Fibroblast of peridontal ligament (primary cell): ENCODE results near the gene DDX19B.
"Not testable (repeated sequence)": the region's sequence is repeated elsewhere in the genome, so short reads cannot be mapped to it uniquely, and the experiment has no call there.

Source experiments
- DNase-seq: peaks from one replicate; pipeline ENCODE4 v3.0.0-alpha.2; 2010; ENCODE audit errors: extremely low read depth

DDX19B gene

DNA sequence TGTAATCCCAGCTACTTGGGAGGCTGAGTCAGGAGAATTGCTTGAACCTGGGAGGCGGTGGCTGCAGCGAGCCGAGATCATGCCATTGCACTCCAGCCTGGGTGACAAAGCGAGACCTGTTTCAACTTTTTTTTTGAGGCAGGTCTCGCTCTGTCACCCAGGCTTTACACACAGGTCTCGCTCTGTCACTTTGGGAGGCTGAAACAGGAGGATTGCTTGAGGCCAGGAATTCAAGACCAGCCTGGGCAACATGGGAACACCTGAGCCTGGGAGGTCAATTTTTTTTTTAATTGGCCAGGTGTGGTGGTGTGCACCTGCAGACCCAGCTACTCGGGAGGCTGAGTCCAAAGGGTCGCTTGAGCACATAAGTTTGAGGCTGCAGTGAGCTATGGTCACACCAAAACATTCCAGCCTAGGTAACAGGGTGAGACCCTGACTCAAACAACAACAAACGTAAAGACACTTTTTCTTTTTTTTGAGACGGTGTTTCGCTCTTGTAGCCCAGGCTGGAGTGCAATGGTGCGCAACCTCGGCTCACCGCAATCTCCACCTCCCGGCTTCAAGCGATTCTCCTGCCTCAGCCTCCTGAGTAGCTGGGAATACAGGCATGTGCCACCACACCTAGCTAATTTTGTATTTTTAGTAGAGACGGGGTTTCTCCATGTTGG is 11.5 kb upstream of the DDX19B start:
- DNase-seq: not testable (repeated sequence)

DNA sequence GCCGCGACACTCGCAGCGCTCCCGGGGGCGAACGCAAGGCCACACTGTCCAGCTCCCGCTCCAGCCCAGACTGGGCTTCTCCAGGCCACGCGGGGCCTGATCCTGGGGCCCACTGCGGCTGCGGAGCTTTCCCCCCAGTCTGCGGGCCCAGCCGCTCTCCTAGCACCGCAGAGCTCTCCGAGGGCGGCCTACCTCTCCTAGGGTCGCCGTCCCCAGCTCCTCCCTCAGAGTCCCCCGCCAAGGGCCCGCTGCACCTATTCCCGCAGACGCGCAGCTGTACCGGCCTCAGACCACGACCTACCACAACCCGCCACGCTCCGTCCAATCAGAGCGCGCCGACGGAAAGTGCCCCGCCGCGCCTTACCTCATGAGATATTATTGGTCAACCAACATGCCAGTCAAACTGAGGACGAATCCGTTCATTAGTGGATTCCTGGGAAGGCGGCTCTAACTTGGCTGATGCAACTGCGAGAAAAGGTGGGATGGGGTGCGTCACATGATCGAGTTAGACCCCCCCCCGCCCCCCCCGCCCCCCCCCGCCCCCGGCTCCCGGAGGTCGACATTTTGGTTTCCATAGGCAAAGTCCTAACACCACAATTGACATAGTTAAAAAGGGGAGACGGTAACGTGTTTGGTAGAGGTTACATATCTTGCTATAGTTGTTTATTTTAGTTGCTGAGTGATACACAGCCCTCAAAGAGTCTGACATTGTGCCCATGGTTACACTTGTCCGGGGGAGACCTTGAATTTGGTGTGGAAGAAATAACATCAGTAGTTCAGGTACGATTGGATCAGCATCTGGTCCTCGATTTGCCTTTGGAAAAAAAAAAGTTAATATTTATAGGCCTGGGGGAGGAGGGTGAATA is 9.5 kb upstream of the DDX19B start, which contains the start of gene AARS1:
TSS of gene AARS1 (minus strand) at position 278 of the 866 bp plus-strand sequence. CDS start 6,743 bp downstream, outside the sequence.
- peak; percentile 100 for DNase-seq

DNA sequence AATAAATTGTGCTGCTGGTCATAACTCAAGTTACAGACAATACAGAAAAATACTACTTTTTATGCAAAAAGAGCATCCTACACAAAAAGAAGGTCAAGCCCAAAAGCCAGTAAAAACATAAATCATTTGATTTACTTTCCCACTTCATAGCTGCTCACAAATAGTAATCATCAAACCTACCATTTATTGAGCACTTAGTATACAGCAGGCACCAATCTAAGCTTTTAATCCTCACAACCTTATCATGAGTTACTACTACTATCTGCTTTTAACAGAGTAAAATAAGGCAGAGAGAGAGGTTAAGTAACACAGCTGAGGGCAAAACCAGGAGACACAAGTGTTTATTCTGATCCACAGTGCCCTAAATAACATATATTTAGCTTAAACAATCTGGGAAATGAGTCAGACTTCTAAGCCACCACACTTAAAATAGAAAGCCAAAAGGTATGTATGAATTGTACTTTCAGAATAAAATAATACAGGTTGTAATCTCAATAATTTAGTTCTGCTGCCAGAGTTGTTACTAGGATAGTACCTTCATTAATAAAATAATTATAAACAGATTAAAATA is 8.0 kb upstream of the DDX19B start:
- peak; percentile 14 for DNase-seq

DNA sequence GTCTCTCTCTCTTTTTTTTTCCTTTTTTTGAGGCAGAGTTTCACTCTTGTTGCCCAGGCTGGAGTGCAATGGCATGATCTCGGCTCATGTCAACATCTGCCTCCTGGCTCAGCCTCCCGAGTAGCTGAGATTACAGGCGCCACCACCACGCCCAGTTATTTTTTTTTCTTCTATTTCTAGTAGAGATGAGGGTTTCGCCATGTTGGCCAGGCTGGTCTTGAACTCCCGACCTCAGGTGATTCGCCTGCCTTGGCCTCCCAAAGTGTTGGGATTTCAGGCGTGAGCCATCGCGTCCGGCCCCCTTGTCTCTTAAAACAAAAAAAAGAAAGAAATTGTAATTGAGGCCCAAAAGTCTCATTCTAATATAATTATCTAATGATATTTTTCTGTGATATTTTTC is 6.8 kb upstream of the DDX19B start:
- not testable (repeated sequence) for DNase-seq

DNA sequence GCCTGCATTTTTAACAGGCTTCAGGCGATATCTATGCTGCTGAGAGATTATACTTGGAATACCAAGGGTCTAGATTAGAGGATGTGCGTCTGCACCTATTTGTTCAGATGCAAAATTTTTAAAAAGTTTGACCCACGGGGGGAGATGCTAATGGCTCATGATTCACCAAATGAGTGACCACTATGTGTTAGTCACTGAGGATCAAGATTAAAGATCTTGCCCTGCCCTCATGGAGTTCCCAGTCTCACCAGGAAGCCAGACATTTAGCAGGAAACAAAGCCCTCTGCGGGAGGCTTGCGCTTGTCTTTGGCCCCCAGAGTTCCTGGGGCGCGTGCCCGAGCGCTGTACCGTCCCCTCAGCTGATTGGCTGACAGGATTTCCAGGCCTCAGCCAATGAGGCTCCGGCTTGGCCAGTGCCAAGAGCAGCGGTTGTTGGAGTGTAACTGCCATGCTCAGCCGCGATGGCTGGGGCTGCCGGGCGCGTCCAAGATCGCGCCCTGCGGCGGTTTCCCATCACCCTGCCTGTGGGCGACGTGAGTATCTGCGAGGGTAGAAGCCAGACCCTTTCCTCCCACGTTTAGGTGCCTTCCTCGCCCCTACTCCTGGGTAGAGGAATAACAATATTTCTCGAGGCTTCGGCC is 4.5 kb upstream of the DDX19B start:
- DNase-seq: no peak

DNA sequence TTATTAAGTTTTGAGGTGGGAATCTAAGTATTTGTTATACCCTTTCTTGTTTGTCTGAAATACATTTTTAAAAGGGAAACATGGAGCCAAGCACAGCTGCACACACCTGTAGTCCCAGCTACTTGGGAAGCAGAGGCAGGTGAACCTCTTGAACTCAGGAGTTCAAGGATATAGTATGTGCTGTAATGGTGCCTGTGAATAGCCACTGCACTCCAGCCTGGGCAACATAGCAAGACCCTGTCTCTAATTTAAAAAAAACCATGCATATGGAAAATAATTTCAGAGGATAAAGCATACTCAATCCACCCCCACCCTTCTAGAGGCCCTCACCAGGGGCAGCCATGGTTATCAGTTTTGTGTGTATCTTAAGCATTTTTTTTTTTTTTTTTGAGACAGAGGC is 3.4 kb upstream of the DDX19B start:
- DNase-seq: no peak

DNA sequence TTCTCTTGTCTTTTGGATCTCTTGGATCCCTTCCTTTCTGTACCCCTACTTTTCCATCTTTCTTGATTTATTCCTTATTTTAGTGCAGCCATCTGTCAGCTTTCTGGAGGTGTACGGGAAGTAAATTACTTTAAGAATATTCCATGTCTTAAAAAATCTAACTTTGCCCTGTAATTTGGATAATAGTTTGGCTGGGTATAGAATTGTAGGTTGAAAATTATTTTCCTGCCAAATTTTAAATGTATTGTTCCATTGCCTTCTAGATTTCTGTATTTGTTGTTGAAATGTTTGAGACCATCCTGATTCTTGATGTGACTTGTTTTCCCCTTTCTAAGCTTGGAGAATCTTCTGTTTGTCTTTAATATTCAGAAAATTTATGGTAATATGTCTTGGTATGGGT is 2.1 kb downstream of the DDX19B start:
- DNase-seq: no peak

DNA sequence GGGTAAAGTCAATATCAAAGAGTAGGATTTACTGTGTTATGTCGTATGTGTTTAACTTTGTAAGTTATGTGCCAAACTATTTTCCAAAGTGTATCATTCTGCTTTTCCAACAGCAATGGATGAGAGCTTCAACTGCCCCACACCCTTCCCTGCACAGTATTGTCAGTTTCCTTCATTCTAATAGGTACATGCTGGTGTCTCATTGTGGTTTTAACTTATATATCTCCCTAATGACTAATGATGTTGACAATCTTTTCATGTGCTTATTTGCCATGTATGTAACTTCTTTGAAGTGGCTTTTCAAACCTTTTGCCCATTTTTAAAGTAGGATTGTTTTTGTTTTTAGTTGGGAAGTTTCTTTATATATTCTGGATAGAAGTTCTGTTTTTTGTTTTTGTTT is 3.8 kb downstream of the DDX19B start:
- DNase-seq: no peak

DNA sequence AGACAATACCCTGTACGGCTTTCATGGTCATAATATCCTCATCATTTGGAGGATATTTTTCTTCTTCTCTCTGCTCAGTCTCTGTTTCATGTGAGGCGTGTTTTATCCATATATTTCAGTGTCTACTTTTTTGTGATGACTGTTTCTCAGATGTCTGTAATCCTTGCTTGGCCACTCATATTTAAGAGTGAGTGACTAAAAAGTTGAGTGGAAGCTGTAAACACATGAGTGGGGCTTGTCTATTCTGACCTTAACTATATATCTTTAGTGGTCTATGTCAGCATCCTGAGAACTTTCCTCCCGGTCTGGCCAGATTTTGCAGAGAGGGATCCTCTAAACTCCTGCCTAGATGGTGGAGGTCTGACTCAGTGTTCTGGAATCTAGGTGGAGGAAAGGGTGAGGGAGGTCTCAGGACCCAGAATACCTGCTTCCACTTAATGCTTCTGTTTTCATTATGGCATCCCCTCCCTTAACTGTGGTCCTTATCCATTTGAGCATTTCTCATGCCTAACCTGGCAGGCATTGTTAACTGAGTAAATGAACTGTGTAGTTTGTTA is 6.0 kb downstream of the DDX19B start:
- DNase-seq: no peak

DNA sequence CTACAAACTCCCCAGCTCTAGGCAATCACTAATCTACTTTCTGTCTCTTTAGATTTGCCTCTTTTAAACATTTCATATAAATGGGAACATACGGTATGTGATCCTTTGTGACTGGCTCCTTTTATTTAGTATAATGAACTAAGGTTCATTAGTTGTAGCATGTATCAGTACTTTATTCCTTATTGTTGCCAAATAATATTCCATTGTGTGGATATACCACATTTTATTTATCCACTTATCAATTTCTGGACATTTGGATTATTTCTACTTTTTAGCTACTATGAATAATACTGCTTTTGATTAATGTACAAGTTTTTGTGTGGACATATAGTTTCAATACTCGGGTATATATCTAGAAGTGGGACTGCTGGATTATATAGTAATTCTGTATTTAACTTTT is 7.9 kb downstream of the DDX19B start:
- no peak for DNase-seq

DNA sequence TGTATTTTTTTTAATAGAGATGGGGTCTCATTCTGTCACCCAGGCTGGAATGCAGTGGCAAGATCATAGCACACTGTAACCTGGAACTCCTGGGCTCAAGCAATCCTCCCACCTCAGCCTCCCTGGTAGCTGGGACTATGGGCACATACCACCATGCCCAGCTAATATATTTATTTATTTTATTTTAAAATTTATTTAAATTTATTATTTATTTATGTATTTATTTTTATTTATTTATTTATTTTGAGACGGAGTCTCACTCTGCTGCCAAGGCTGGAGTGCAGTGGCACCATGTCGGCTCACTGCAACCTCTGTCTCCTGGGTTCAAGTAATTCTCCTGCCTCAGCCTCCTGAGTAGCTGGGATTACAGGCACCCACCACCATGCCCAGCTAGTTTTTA is 8.7 kb downstream of the DDX19B start:
- DNase-seq: not testable (repeated sequence)

DNA sequence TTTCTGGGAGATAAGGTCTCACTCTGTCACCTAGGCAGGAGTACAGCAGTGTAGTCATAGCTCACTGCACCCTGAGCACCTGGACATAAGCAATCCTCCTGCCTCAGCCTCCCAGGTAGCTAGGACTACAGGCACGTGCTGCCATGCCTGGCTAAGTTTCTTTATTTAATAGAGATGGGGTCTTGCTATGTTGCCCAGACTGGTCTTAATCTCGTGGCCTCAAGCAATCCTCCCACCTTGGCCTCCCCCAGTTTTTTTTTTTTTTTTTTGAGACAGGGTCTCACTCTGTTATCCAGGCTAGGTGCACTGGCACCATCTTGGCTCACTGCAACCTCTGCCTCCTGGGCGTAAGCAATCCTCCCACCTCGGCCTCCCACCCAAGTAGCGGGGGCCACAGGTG is 21.1 kb downstream of the DDX19B start:
- no peak for DNase-seq

DNA sequence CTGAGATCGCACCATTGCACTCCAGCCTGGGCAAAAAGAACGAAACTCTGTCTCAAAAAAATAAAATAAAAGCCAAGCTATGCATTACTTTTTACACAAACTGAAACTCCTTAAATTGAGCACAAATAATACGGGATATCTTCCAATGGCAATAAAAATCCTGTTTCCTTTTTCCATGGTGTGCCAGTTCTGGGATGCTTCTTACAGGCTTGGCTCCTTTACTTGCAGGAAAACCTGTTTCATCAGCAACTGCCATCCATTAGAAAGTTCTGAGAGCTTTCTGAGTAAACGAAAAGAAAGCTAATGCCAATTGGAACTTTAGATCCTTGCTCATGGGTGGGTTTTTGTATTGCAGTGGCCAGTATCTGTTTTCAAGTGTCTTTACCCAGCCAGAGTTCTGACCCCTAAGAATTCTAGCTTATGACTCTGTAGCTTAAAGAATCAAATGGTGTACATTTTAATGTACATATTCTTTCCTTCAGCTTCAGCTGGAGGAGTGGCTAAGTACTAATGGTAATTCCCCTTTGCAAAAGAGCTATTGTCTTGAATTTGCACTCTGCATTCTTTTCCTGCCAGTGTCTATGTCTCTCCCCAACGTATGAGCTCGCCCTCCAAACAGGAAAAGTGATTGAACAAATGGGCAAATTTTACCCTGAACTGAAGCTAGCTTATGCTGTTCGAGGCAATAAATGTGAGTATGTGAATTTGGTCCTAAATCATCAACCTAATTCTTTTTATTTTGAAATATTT is 26.2 kb downstream of the DDX19B start:
- no peak for DNase-seq

DNA sequence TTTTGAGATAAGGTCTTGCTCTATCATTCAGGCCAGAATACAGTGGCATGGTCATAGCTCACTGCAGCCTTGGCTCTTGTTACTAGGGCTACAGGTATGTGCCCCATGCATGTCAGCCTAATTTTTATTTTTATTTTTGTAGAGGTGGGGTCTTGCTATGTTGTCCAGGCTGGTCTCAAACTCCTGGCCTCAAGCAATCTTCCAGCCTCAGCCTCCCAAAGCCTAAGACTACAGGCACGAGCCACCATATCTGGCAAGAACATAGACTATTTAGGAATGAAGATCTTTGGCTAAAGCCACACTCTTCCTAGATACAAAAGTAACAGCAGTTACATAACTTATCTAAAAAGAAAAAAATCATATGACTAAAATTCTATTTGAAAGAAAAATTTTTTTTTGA is 32.1 kb downstream of the DDX19B start:
- no peak for DNase-seq

DNA sequence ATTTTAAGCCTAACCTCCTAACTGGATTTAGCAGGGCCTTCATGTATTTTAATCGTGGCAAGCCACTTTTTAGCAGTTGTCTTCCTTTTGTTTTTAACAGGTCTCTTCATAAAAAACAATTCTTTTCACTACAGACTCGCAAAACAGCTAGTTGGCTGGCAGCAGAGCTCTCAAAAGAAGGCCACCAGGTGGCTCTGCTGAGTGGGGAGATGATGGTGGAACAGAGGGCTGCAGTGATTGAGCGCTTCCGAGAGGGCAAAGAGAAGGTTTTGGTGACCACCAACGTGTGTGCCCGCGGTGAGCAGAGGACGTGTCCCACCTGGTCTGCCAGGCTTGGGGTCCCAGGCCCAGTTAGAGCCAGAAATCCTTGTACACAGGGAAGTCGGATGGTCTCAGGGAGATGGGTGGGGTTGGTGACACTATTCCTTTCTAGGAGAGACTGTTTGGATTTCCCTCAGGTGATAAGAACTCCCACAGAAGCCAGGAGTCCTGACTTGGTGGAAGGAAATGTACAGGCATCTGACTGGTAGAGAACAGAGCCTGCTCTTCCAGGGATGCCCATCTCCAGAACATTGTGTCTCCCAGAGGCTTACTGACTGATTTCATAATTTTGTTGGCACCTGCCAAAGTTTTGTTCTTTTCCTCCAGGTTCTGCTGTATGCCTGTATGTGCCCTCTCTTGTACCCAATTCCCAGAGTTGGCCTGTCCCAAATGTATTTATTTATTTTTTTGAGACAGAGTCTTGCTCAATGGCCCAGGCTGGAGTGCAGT is 32.8 kb downstream of the DDX19B start:
- peak; percentile 19 for DNase-seq

DNA sequence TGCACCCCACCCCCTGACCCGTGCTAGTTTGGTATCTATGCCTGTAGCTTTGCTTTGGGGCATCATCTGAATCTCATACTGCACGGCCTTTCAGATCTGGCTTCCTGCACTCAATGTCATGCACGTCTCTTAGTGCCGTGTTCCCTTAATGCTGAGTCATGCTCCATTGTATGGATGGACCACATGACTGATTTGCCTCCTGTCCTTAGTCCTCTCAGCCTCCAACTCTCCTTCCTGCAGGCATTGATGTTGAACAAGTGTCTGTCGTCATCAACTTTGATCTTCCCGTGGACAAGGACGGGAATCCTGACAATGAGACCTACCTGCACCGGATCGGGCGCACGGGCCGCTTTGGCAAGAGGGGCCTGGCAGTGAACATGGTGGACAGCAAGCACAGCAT is 33.7 kb downstream of the DDX19B start:
- DNase-seq: not testable (repeated sequence)

DNA sequence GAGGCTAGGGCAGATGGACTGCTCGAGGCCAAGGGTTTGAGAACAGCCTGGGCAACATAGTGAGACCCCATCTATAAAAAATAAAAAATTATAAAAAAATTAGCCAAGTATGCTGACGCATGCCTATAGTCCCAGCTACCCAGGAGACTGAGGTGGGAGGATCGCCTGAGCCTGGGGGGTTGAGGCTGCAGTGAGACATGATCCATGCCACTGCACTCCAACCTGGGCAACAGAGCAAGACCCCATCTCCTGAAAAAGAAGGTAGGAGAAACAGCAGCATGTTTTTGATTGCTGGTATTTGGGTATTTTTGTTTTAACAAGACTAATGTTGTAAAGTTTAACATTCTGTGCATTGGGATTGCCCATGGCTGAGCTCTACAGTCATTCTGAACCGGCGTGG is 38.8 kb downstream of the DDX19B start:
- no peak for DNase-seq

DNA sequence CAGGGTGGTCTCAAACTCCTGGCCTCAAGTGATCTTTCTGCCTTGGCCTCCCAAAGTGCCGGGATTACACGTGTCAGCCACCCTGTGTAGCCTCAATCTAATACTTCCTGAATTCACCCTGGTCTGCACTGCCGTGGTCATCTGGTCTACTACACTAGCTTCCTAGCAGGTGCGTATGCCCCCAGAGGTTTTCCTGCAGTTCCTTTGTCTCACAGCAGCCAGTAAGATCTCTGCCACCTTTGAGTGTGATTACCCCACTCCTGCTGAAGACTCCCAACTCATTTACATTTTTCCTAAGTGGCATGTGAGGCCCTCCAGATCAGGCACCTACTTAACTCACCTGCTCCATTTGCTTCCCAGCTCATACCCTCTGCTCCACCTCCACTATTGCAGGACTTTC is 42.6 kb downstream of the DDX19B start:
- DNase-seq: no peak

DNA sequence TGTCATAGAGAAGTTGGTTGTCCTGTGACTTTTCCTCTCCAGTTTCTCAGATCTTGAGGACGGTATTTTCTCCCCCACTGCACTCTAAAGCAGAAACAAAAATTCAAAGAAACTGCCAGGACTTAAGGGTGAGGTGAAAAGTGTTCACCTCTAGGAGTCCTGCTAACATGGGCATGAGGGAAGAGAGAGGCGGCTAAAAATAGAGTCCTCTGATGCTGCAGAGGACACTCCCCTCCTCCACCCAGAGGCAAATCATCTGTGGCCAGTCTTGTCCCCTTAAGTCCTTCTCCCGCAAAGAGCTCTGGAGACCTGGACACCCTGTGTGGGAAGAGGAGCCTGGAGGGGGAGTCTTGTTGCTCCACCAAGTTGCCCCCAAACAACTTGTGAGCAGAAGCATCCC is 43.0 kb downstream of the DDX19B start:
- DNase-seq: no peak

DNA sequence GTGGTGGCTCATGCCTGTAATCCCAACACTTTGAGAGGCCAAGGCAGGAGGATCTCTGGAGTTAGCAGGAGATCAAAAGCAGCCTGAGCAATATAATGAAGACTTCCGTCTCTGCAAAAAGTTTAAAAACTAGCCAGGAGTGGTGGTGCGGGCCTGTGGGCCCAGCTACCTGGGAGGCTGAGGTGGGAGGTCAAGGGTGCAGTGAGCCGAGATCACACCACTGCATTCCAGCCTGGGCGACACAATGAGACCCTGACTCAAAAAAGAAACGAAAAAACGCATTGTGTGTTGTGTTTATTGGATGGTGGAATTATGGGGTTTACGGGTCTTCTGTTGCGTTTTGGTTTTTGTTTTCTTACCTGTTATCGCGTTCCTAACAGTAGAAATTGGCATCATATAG is 46.9 kb downstream of the DDX19B start:
- no peak for DNase-seq

DNA sequence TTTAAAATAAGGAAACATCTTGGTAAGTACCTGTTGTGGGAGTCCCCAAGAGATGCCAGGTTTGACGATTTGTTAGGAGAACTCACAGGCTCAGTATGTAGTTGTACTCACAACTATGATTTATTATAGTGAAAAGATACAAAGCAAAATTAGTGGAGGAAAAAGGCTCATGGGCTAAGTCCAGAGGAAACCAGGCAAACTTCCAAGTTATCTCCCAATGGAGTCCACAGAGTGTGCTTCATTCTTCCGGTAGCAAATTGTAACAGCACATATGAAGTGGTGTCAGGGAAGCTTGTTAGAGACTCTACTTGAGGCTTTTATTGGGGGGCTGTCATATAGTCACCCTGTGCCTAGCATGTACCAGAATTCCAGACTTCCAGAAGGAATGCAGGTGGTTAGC is 50.0 kb downstream of the DDX19B start:
- DNase-seq: peak; percentile 65
